HG03103 (cell line): ENCODE measurements around the gene SARNP.

Experiments used
- ATAC-seq: cut with Tn5 transposase; IDR thresholded peaks from one replicate; pipeline ENCODE4 v1.9.1; 2021; ENCODE audit warnings: low read depth; ENCODE audit not compliant: unreplicated experiment

Gene SARNP

GRCh38 chr12:55745361-55746173 is 72.0 kb downstream of the SARNP start:
- ATAC-seq = no peak

- no peak for ATAC-seq
Measured at GRCh38 chr12:55744340-55745030, 73.0 kb downstream of the SARNP start.

- peak; percentile 23 for ATAC-seq
Measured at GRCh38 chr12:55743406-55744339, 73.9 kb downstream of the SARNP start.

GRCh38 chr12:55742719-55743405 is 74.7 kb downstream of the SARNP start, which contains the start of gene GDF11:
Gene GDF11, plus strand, starts transcription at chr12:55743122. Its CDS starts 195 bp downstream, at chr12:55743317.
- peak; percentile 28 for ATAC-seq

- no peak for ATAC-seq
Measured at GRCh38 chr12:55741931-55742680, 75.4 kb downstream of the SARNP start.

- no peak for ATAC-seq
Measured at GRCh38 chr12:55739025-55739378, 78.5 kb downstream of the SARNP start.

- peak; percentile 76 for ATAC-seq
Measured at GRCh38 chr12:55738123-55739024, 79.2 kb downstream of the SARNP start.

- peak; percentile 5 for ATAC-seq
Measured at GRCh38 chr12:55737581-55738122, 79.9 kb downstream of the SARNP start.

- no peak for ATAC-seq
Measured at GRCh38 chr12:55736780-55737580, 80.5 kb downstream of the SARNP start.

GRCh38 chr12:55736076-55736475 is 81.4 kb downstream of the SARNP start:
- ATAC-seq = no peak

GRCh38 chr12:55734595-55734994 is 82.9 kb downstream of the SARNP start:
- ATAC-seq = no peak

- ATAC-seq = no peak
Measured at GRCh38 chr12:55733858-55734257, 83.7 kb downstream of the SARNP start.

GRCh38 chr12:55733021-55733555 is 84.4 kb downstream of the SARNP start:
- no peak for ATAC-seq

- no peak for ATAC-seq
Measured at GRCh38 chr12:55732288-55732687, 85.2 kb downstream of the SARNP start.

- peak; percentile 26 for ATAC-seq
Measured at GRCh38 chr12:55729819-55730818, 87.4 kb downstream of the SARNP start.
